Testis (tissue), 2 donors: ENCODE results near the gene YIF1A.

Experiments
- CTCF ChIP-seq, 3 experiments: fragments of 450-650 bp in 2 of 3; fragments of 200-600 bp in 1 of 3; sonication (generic) in 1 of 3; IDR thresholded peaks; one replicate each; pipeline ENCODE4 v1.5.1; 2016 to 2019; ENCODE audit warnings: antibody characterized with exemption in 3 of 3, mild to moderate bottlenecking in 2 of 3, moderate library complexity in 1 of 3
- POLR2A ChIP-seq: fragments of 450-650 bp; IDR thresholded peaks from one replicate; pipeline ENCODE4 v1.6.1; 2017; ENCODE audit warnings: antibody characterized with exemption, mild to moderate bottlenecking, moderate library complexity

GRCh38 chr11:66239998-66240780 lies 48.8 kb downstream of the YIF1A start:
- TF ChIP-seq CTCF (IDR thresholded peaks at IDR 0.05) = no peak
- no peak for TF ChIP-seq POLR2A
